Activated CD4-positive, CD25-positive, alpha-beta regulatory T cell (primary cell): ENCODE results near the gene ALK.

Source experiments
- DNase-seq, 4 experiments: peaks; one replicate each; lab custom pipeline; 2025; lab: John Stamatoyannopoulos, UW

The ALK gene

GRCh38 chr2:29448096-29448688 lies 473.2 kb downstream of the ALK start:
- DNase-seq, result no peak

- DNase-seq, result no peak
Measured at GRCh38 chr2:29447513-29447912, 473.9 kb downstream of the ALK start.

- no peak for DNase-seq
Measured at GRCh38 chr2:29446847-29447246, 474.5 kb downstream of the ALK start.

- DNase-seq, result no peak
Measured at GRCh38 chr2:29444150-29444549, 477.2 kb downstream of the ALK start.

- no peak for DNase-seq
Measured at GRCh38 chr2:29443627-29444026, 477.8 kb downstream of the ALK start.

- DNase-seq, result no peak
Measured at GRCh38 chr2:29443151-29443550, 478.2 kb downstream of the ALK start.

- DNase-seq, result no peak
Measured at GRCh38 chr2:29440921-29441623, 480.3 kb downstream of the ALK start.

GRCh38 chr2:29433920-29434319 lies 487.5 kb downstream of the ALK start:
- DNase-seq, result no peak

- DNase-seq, result no peak
Measured at GRCh38 chr2:29433128-29433527, 488.3 kb downstream of the ALK start.

- no peak for DNase-seq
Measured at GRCh38 chr2:29431485-29431884, 489.9 kb downstream of the ALK start.

- DNase-seq, result no peak
Measured at GRCh38 chr2:29430382-29431112, 490.8 kb downstream of the ALK start.

- no peak for DNase-seq
Measured at GRCh38 chr2:29426354-29426753, 495.0 kb downstream of the ALK start.

GRCh38 chr2:29425866-29426265 lies 495.5 kb downstream of the ALK start:
- DNase-seq, result no peak

GRCh38 chr2:29423061-29423666 lies 498.2 kb downstream of the ALK start:
- DNase-seq, result no peak

GRCh38 chr2:29420999-29421782 lies 500.2 kb downstream of the ALK start:
- no peak for DNase-seq

- no peak for DNase-seq
Measured at GRCh38 chr2:29420464-29420863, 500.9 kb downstream of the ALK start.

- DNase-seq, result no peak
Measured at GRCh38 chr2:29417630-29418029, 503.8 kb downstream of the ALK start.

- no peak for DNase-seq
Measured at GRCh38 chr2:29412197-29412925, 509.0 kb downstream of the ALK start.

GRCh38 chr2:29405707-29406106 lies 515.7 kb downstream of the ALK start:
- no peak for DNase-seq

GRCh38 chr2:29405266-29405665 lies 516.1 kb downstream of the ALK start:
- no peak for DNase-seq

GRCh38 chr2:29401994-29402393 lies 519.4 kb downstream of the ALK start:
- DNase-seq, result no peak
